HepG2 (cell line): ENCODE measurements around the gene SDC3.

Source experiments
- CBFB ChIP-seq: sonication (generic); formaldehyde crosslinking; IDR thresholded peaks from 2 replicates; pipeline ENCODE4 v1.4.0; 2020; ENCODE audit warnings: missing genetic modification reagents
- FOXK2 ChIP-seq: fragments of 450-650 bp; IDR thresholded peaks from 2 replicates; pipeline ENCODE4 v1.6.1; 2016
- HNRNPL ChIP-seq: fragments of 200-400 bp; formaldehyde crosslinking; IDR thresholded peaks from 2 replicates; pipeline ENCODE4 v1.6.1; 2017; ENCODE audit warnings: mild to moderate bottlenecking, low read depth, low read length
- MXD4 ChIP-seq: IDR thresholded peaks from 2 replicates; pipeline ENCODE4 v1.6.1; 2016; ENCODE audit warnings: mild to moderate bottlenecking, missing biosample characterization, missing genetic modification reagents
- NR2F2 ChIP-seq: IDR thresholded peaks from 2 replicates; pipeline ENCODE4 v1.6.1; 2012; ENCODE audit warnings: low read depth, inconsistent platforms, borderline replicate concordance
- POLR2AphosphoS5 ChIP-seq: IDR thresholded peaks from 2 replicates; pipeline ENCODE4 v1.6.1; 2012; ENCODE audit warnings: low read depth, low read length
- RFX5 ChIP-seq: IDR thresholded peaks from 2 replicates; pipeline ENCODE4 v1.6.1; 2011; ENCODE audit warnings: low read depth, low read length, improper control_type of control experiment
- ZNF609 ChIP-seq: sonication (generic); formaldehyde crosslinking; IDR thresholded peaks from 2 replicates; pipeline ENCODE4 v1.4.0; 2020; ENCODE audit warnings: mild to moderate bottlenecking, missing genetic modification reagents, borderline replicate concordance
- TF ChIP-seq, protein P1 (sequence below): sonication (generic); formaldehyde crosslinking; IDR thresholded peaks from 2 replicates; pipeline ENCODE4 v1.4.0; 2020; ENCODE audit warnings: mild to moderate bottlenecking, missing genetic modification reagents
- TF ChIP-seq, protein P2 (sequence below): IDR thresholded peaks from 2 replicates; pipeline ENCODE4 v1.6.1; 2012; ENCODE audit warnings: inconsistent platforms
- TF ChIP-seq, protein P3 (sequence below): sonication (generic); formaldehyde crosslinking; IDR thresholded peaks from 2 replicates; pipeline ENCODE4 v1.5.0; 2020; ENCODE audit warnings: mild to moderate bottlenecking, missing genetic modification reagents, moderate library complexity

DNA sequence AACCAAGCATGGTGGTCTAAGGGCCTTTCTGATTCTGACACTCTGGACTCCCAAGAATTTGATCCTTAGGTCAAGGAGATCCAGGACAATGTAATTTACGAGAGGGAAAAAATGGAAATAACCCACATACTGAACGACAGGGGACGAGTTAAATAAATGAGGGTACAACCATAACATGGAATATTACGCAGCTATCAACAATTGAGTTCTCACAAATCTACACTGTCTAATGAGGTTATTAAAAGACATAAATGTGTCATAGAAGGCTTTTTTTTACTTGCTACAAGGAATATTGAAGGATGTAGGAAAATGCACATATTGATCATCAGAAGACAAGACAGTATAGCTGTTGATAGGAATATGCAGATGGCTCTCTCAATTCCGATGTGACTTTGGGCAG is 23.8 kb downstream of the SDC3 start:
- TF ChIP-seq CBFB: no peak
- TF ChIP-seq POLR2AphosphoS5: no peak
- TF ChIP-seq RFX5: no peak
- TF ChIP-seq, protein P1, sequence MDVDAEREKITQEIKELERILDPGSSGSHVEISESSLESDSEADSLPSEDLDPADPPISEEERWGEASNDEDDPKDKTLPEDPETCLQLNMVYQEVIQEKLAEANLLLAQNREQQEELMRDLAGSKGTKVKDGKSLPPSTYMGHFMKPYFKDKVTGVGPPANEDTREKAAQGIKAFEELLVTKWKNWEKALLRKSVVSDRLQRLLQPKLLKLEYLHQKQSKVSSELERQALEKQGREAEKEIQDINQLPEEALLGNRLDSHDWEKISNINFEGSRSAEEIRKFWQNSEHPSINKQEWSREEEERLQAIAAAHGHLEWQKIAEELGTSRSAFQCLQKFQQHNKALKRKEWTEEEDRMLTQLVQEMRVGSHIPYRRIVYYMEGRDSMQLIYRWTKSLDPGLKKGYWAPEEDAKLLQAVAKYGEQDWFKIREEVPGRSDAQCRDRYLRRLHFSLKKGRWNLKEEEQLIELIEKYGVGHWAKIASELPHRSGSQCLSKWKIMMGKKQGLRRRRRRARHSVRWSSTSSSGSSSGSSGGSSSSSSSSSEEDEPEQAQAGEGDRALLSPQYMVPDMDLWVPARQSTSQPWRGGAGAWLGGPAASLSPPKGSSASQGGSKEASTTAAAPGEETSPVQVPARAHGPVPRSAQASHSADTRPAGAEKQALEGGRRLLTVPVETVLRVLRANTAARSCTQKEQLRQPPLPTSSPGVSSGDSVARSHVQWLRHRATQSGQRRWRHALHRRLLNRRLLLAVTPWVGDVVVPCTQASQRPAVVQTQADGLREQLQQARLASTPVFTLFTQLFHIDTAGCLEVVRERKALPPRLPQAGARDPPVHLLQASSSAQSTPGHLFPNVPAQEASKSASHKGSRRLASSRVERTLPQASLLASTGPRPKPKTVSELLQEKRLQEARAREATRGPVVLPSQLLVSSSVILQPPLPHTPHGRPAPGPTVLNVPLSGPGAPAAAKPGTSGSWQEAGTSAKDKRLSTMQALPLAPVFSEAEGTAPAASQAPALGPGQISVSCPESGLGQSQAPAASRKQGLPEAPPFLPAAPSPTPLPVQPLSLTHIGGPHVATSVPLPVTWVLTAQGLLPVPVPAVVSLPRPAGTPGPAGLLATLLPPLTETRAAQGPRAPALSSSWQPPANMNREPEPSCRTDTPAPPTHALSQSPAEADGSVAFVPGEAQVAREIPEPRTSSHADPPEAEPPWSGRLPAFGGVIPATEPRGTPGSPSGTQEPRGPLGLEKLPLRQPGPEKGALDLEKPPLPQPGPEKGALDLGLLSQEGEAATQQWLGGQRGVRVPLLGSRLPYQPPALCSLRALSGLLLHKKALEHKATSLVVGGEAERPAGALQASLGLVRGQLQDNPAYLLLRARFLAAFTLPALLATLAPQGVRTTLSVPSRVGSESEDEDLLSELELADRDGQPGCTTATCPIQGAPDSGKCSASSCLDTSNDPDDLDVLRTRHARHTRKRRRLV (CRISPR knock-in tag): no peak
- no peak for TF ChIP-seq FOXK2
- TF ChIP-seq, protein P2, sequence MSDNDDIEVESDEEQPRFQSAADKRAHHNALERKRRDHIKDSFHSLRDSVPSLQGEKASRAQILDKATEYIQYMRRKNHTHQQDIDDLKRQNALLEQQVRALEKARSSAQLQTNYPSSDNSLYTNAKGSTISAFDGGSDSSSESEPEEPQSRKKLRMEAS: no peak
- TF ChIP-seq MXD4 (CRISPR knock-in tag): no peak
- no peak for TF ChIP-seq HNRNPL
- TF ChIP-seq, protein P3, sequence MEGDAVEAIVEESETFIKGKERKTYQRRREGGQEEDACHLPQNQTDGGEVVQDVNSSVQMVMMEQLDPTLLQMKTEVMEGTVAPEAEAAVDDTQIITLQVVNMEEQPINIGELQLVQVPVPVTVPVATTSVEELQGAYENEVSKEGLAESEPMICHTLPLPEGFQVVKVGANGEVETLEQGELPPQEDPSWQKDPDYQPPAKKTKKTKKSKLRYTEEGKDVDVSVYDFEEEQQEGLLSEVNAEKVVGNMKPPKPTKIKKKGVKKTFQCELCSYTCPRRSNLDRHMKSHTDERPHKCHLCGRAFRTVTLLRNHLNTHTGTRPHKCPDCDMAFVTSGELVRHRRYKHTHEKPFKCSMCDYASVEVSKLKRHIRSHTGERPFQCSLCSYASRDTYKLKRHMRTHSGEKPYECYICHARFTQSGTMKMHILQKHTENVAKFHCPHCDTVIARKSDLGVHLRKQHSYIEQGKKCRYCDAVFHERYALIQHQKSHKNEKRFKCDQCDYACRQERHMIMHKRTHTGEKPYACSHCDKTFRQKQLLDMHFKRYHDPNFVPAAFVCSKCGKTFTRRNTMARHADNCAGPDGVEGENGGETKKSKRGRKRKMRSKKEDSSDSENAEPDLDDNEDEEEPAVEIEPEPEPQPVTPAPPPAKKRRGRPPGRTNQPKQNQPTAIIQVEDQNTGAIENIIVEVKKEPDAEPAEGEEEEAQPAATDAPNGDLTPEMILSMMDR (CRISPR knock-in tag): no peak
- no peak for TF ChIP-seq ZNF609 (CRISPR knock-in tag)
- TF ChIP-seq NR2F2: no peak
